Endothelial cell of umbilical vein (primary cell): Measurements from ENCODE around the gene PITPNM3. TPM values are rescaled to one million over a fixed set of nuclear protein-coding genes. Genes with fewer than 3 reads are reported as not detected.

Experiments
- BruUV-seq: library from RNA; stranded (reverse); fragments of 400-500 nt; replicated peaks from 2 replicates; lab custom pipeline; 2021; lab: Mats Ljungman, UMichigan
- CTCF ChIA-PET: fragments of 300-600, 350-600 bp; sonication (Branson Sonifier 250); formaldehyde crosslinking; loops from one replicate; lab custom pipeline; 2021; ENCODE audit warnings: antibody characterized with exemption, inconsistent platforms; lab: Charles Lee
- POLR2A ChIA-PET: fragments of 300-600, 350-600 bp; sonication (Branson Sonifier 250); formaldehyde crosslinking; loops from one replicate; lab custom pipeline; 2021; ENCODE audit warnings: antibody characterized with exemption, inconsistent platforms; lab: Charles Lee
- DNase-seq: peaks from one replicate; pipeline ENCODE4 v3.0.0-alpha.2; 2011; ENCODE audit warnings: low read depth, low spot score
- FAIRE-seq: peaks from 2 replicates; lab custom pipeline; 2011; peaks lifted over from hg19 to GRCh38; lab: Jason Lieb, UNC
- H2AFZ ChIP-seq: 2 replicates; pipeline ENCODE4 v1.6.0; 2012; ENCODE audit warnings: low read depth, low read length, control low read depth, inconsistent platforms
- H3K27ac ChIP-seq: 2 replicates; pipeline ENCODE4 v1.5.1; 2011; ENCODE audit warnings: low read depth, mild to moderate bottlenecking, control low read depth, low read length, moderate library complexity; ENCODE audit not compliant: insufficient read depth
- H3K27me3 ChIP-seq, 2 experiments: 2 replicates each; pipeline versions ENCODE4 v1.6.0 to v1.6.1; 2011; ENCODE audit warnings: low read length in 2 of 2, mixed read lengths in 1 of 2; ENCODE audit not compliant: control insufficient read depth in 2 of 2, insufficient read depth in 2 of 2
- H3K36me3 ChIP-seq, 2 experiments: 2 replicates in 1 of 2; 3 replicates in 1 of 2; pipeline ENCODE4 v1.5.1; 2011; ENCODE audit warnings: low read length in 2 of 2, mild to moderate bottlenecking in 1 of 2, moderate library complexity in 1 of 2; ENCODE audit not compliant: control insufficient read depth in 2 of 2, insufficient read depth in 2 of 2; ENCODE audit errors: extremely low read depth in 1 of 2
- H3K4me1 ChIP-seq: 3 replicates; pipeline ENCODE4 v1.5.1; 2011; ENCODE audit warnings: mild to moderate bottlenecking, low read length; ENCODE audit not compliant: control insufficient read depth, insufficient read depth; ENCODE audit errors: extremely low read depth
- H3K4me2 ChIP-seq: 2 replicates; pipeline ENCODE4 v1.6.1; 2011; ENCODE audit warnings: low read length, control low read depth, mixed read lengths; ENCODE audit not compliant: insufficient read depth
- H3K4me3 ChIP-seq, 3 experiments: fragments of 200-600 bp in 1 of 3; sonication (generic), shearing (Covaris generic) in 1 of 3; replicated peaks in 1 of 3; 2 replicates each; pipeline ENCODE4 v1.5.1; 2011 to 2016; ENCODE audit warnings: control low read depth in 3 of 3, low read length in 3 of 3, mild to moderate bottlenecking in 2 of 3, inconsistent platforms in 1 of 3, low read depth in 1 of 3, moderate library complexity in 1 of 3; ENCODE audit not compliant: insufficient read depth in 1 of 3
- H3K79me2 ChIP-seq: 2 replicates; pipeline ENCODE4 v1.6.0; 2012; ENCODE audit warnings: low read length, inconsistent platforms; ENCODE audit not compliant: control insufficient read depth, insufficient read depth
- H3K9ac ChIP-seq: replicated peaks from 2 replicates; pipeline ENCODE3; 2011; ENCODE audit warnings: low read length, control low read depth; ENCODE audit not compliant: insufficient read depth; ENCODE audit errors: extremely low read depth
- H3K9me1 ChIP-seq: replicated peaks from 3 replicates; pipeline ENCODE4 v1.6.0; 2011; ENCODE audit warnings: mild to moderate bottlenecking, low read length; ENCODE audit not compliant: control insufficient read depth, insufficient read depth; ENCODE audit errors: extremely low read depth
- H3K9me3 ChIP-seq: replicated peaks from 2 replicates; pipeline ENCODE4 v1.5.1; 2012; ENCODE audit warnings: low read length, inconsistent platforms; ENCODE audit not compliant: control insufficient read depth, insufficient read depth
- H4K20me1 ChIP-seq: replicated peaks from 2 replicates; pipeline ENCODE3; 2011; ENCODE audit warnings: mild to moderate bottlenecking, low read length; ENCODE audit not compliant: control insufficient read depth, insufficient read depth; ENCODE audit errors: extremely low read depth
- CTCF ChIP-seq, 2 donors: IDR thresholded peaks; 1 replicate in 1 of 2; 2 replicates in 1 of 2; pipeline ENCODE4 v1.5.1; 2011; ENCODE audit warnings: low read length in 2 of 2, mild to moderate bottlenecking in 2 of 2, moderate library complexity in 2 of 2, control low read depth in 1 of 2, inconsistent platforms in 1 of 2, low read depth in 1 of 2; ENCODE audit not compliant: insufficient read depth in 1 of 2; ENCODE audit errors: extremely low read depth in 1 of 2
- EZH2 ChIP-seq: IDR thresholded peaks from 2 replicates; pipeline ENCODE4 v1.6.1; 2012; ENCODE audit warnings: borderline replicate concordance, low read depth, mild to moderate bottlenecking, moderate library complexity, low read length, inconsistent platforms; ENCODE audit not compliant: severe bottlenecking
- FOS ChIP-seq: IDR thresholded peaks from 2 replicates; pipeline ENCODE4 v1.6.1; 2011; ENCODE audit warnings: mild to moderate bottlenecking, low read length, moderate library complexity, borderline replicate concordance; ENCODE audit not compliant: insufficient read depth
- GATA2 ChIP-seq: IDR thresholded peaks from 2 replicates; pipeline ENCODE4 v1.7.0; 2011; ENCODE audit warnings: low read depth, mild to moderate bottlenecking, moderate library complexity, mixed read lengths, low read length; ENCODE audit not compliant: insufficient read length, insufficient read depth
- JUN ChIP-seq: IDR thresholded peaks from 2 replicates; pipeline ENCODE4 v1.6.1; 2011; ENCODE audit warnings: borderline replicate concordance, low read depth; ENCODE audit not compliant: insufficient read length, insufficient read depth
- MAX ChIP-seq: IDR thresholded peaks from 2 replicates; pipeline ENCODE4 v1.6.1; 2011; ENCODE audit not compliant: insufficient read depth, insufficient read length
- MYC ChIP-seq: IDR thresholded peaks from one replicate; pipeline ENCODE4 v1.6.1; 2011; ENCODE audit warnings: mild to moderate bottlenecking, low read depth, low read length
- POLR2A ChIP-seq: IDR thresholded peaks from 2 replicates; pipeline ENCODE4 v1.6.1; 2012; ENCODE audit warnings: low read depth, mild to moderate bottlenecking, control low read depth, low read length
- POLR2AphosphoS5 ChIP-seq: IDR thresholded peaks from 2 replicates; pipeline ENCODE4 v1.6.1; 2012; ENCODE audit warnings: low read depth, mild to moderate bottlenecking, control low read depth, low read length, moderate library complexity; ENCODE audit not compliant: insufficient read depth
- dilution Hi-C: fragments of 300-500 bp; cut with MboI; formaldehyde crosslinking; loops from one replicate; pipeline ENCODE4 v1.15.0; 2019; ENCODE audit warnings: low sequenced_read_pairs; ENCODE audit not compliant: extremely low pct_ligation_motif_present
- intact Hi-C: fragments of 100-400 bp; cut with micrococcal nuclease; formaldehyde crosslinking; loops from one replicate; pipeline ENCODE4 v1.10.0; 2022
- polyA plus RNA-seq, 4 experiments: library from polyadenylated mRNA; depleted of rRNA in 3 of 4; stranded (reverse) in 3 of 4; unstranded in 1 of 4; fragments of >200 nt; gene quantifications; 2 replicates each; pipeline versions ENCODE4 v1.2.1 to v1.2.3, GENCODE V29; 2011 to 2012; ENCODE audit warnings: missing spikeins in 1 of 4
- total RNA-seq: library from RNA; stranded (reverse); gene quantifications from 2 replicates; pipeline ENCODE4 v1.2.3, GENCODE V29; 2021

Gene PITPNM3
- total and polyA plus RNA-seq, 2 donors (not counting 3 experiments of a cell fraction or from before 2014, with no cell fraction given) = 1.0 to 1.9 TPM

GRCh38 chr17:6482105-6482455, 74.3 kb downstream of the PITPNM3 start:
- BruUV-seq = no TSS peak
- intact Hi-C loops = no loop called here
- no peaks in the 10 kb centered on the region for H3K27me3 ChIP-seq
- no peaks in the 10 kb centered on the region for H3K79me2 ChIP-seq
- no peak overlapping the region for H3K4me3 ChIP-seq
- TF ChIP-seq MYC (no peak), POLR2A (no peak), FOS (no peak), GATA2 (no peak)
- no peaks in the 10 kb centered on the region for H4K20me1 ChIP-seq
- H3K9me3 ChIP-seq = no peaks in the 10 kb centered on the region
- H3K27ac ChIP-seq = no peak overlapping the region
- no peak overlapping the region for H2AFZ ChIP-seq
- ChIA-PET POLR2A (no interaction called here), CTCF (interaction anchor here (1.2 to 1.3 kb wide), 3 partner anchors 9 to 19 kb away, joined by 3 to 5 read pairs (median 5); no protein-coding TSS in a partner anchor)
- DNase-seq (no peak), FAIRE-seq (no peak)
- no peaks in the 10 kb centered on the region for H3K9me1 ChIP-seq
- H3K4me1 ChIP-seq = no peaks in the 10 kb centered on the region
- dilution Hi-C loops = no loop called here
- no peak overlapping the region for H3K4me2 ChIP-seq
- no peak overlapping the region for H3K9ac ChIP-seq
- no peaks in the 10 kb centered on the region for H3K36me3 ChIP-seq

GRCh38 chr17:6480303-6480675, 76.1 kb downstream of the PITPNM3 start:
- Histone ChIP-seq H3K9me1 (no peaks in the 10 kb centered on the region), H3K4me2 (no peak overlapping the region), H3K27ac (no peak overlapping the region), H2AFZ (no peak overlapping the region), H3K9me3 (no peaks in the 10 kb centered on the region), H3K36me3 (no peaks in the 10 kb centered on the region), H3K27me3 (no peaks in the 10 kb centered on the region), H3K79me2 (no peaks in the 10 kb centered on the region), H3K4me3 (no peak overlapping the region), H3K9ac (no peak overlapping the region), H3K4me1 (peaks cover 9% of the 10 kb centered on the region), H4K20me1 (no peaks in the 10 kb centered on the region)
- dilution Hi-C loops = no loop called here
- ChIA-PET CTCF (interaction anchor here (1.8 kb wide), 1 partner anchor 15 kb away, joined by 4 read pairs; no protein-coding TSS in a partner anchor), POLR2A (no interaction called here)
- TF ChIP-seq MYC (no peak), CTCF (IDR thresholded peaks at IDR 0.05; ENCODE audit: extremely low read depth in 1 of 2, insufficient read depth in 1 of 2, low read depth in 1 of 2, low read length in 2 of 2) (no peak), POLR2A (no peak), EZH2 (no peak), GATA2 (no peak), POLR2AphosphoS5 (no peak), FOS (no peak), MAX (no peak), JUN (no peak)
- no peak for DNase-seq
- no TSS peak for BruUV-seq
- FAIRE-seq = no peak
- intact Hi-C loops = no loop called here
